ENCODE measurements around the gene C14orf180. TPM values are rescaled to one million over a fixed set of nuclear protein-coding genes. Genes with fewer than 3 reads are reported as not detected.

Gene C14orf180
- total and polyA plus RNA-seq, 2 of the 8 experiments (the other 6 are each of a cell fraction or from before 2014, with no cell fraction given), result not detected

DNA sequence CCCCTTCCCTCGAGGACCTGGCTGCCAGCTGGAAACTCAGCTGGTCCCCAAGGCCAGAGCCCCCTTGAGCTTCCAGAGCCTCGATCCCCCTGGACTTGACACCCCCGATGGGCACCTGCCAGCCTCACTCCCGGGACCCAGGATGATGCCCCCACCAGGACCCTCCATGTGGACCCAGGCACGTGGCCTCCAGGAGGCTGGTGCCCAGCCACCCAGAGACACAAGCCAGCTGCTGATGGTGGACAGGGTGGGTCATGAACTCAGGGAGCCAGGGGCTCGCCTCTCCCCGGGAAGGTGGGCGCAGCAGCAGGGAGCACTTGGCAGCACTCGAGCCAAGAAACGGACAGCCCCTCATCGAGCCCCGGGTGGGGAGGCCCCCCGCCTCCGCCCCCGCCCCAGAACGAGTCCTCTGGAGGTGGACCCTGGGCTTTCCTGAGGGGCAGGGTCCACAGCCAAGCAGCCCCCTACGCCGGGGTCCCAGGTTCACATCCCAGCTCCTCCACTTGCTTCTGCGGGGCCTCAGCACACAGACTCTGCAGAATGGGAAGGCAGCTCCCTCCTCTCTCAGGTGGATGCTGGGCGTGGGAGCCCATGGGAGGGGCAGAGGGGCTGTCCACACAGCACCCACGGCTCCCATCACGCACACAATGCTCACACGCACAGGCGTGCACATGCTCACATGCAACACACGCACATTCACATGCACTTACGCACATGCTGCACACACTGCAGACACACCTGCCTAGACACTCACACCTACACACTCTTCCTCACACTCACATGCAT, 12.1 kb downstream of the C14orf180 start (continued):
- TF ChIP-seq KDM1A (IDR thresholded peaks at IDR 0.05; ENCODE audit: borderline replicate concordance, low read length), result no peak
- no peak for TF ChIP-seq SAP30 (IDR thresholded peaks at IDR 0.05; ENCODE audit: insufficient read depth, insufficient replicate concordance, low read length)
